Stimulated activated naive CD8-positive, alpha-beta T cell treated with anti-CD3 and anti-CD28 coated beads, Interleukin-15, amount 100 ng/mL, for 72 hours (primary cell): ENCODE measurements around the gene FZD1.
"Not testable (repeated sequence)": the region's sequence is repeated elsewhere in the genome, so short reads cannot be mapped to it uniquely, and the experiment has no call there.

Experiments used
- ATAC-seq: fragments of 150-1000 bp; cut with Tn5 transposase; 2 replicates; pipeline ENCODE4 v1.10.0; 2021; ENCODE audit warnings: mild to moderate bottlenecking, moderate library complexity
- DNase-seq, 2 donors: peaks; one replicate each; pipeline ENCODE4 v3.0.0; 2021 to 2022
- H3K27ac Mint-ChIP-seq, 2 donors: one replicate each; pipeline ENCODE4 v1.8.0; 2022; ENCODE audit warnings: mild to moderate bottlenecking in 2 of 2, mixed read lengths in 2 of 2, moderate library complexity in 2 of 2
- H3K27me3 Mint-ChIP-seq: one replicate; pipeline ENCODE4 v1.8.0; 2022; ENCODE audit warnings: mixed read lengths
- H3K4me1 Mint-ChIP-seq: one replicate; pipeline ENCODE4 v1.8.0; 2022; ENCODE audit warnings: mild to moderate bottlenecking, mixed read lengths
- H3K4me3 Mint-ChIP-seq, 2 donors: one replicate each; pipeline ENCODE4 v1.8.0; 2022; ENCODE audit warnings: mild to moderate bottlenecking in 2 of 2, mixed read lengths in 2 of 2, moderate library complexity in 1 of 2
- H3K9me3 Mint-ChIP-seq, 2 donors: one replicate each; pipeline ENCODE4 v1.8.0; 2022; ENCODE audit warnings: mixed read lengths in 2 of 2

The FZD1 gene

GRCh38 chr7:91307467-91307866 is 43.2 kb downstream of the FZD1 start:
- no peaks in the 10 kb centered on the region for H3K27me3 Mint-ChIP-seq
- no peaks in the 10 kb centered on the region for H3K4me1 Mint-ChIP-seq
- DNase-seq (no peak), ATAC-seq (no peak)
- H3K9me3 Mint-ChIP-seq = no peaks in the 10 kb centered on the region
- H3K27ac Mint-ChIP-seq = no peak overlapping the region
- H3K4me3 Mint-ChIP-seq = no peak overlapping the region

DNA sequence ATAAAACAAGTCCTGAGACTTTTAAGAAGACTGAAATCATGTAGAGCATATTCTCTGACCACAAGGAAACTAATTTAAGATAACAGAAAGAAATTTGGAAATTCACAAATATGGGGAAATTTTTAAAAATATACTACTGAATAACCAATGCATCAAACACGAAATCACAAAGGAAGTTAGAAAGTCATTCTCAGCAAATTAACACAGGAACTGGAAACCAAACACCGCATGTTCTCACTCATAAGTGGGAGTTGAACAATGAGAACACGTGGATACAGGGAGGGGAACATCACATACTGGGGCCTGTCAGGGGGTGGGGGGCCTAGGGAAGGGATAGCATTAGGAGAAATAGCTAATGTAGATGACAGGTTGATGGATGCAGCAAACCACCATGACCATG is 44.0 kb downstream of the FZD1 start:
- not testable (repeated sequence) for ATAC-seq, H3K27ac Mint-ChIP-seq, H3K4me1 Mint-ChIP-seq, H3K4me3 Mint-ChIP-seq, DNase-seq, H3K9me3 Mint-ChIP-seq, H3K27me3 Mint-ChIP-seq

GRCh38 chr7:91310830-91311460 is 46.7 kb downstream of the FZD1 start:
- DNase-seq (no peak), ATAC-seq (no peak)
- no peaks in the 10 kb centered on the region for H3K27me3 Mint-ChIP-seq
- H3K4me1 Mint-ChIP-seq = no peaks in the 10 kb centered on the region
- H3K9me3 Mint-ChIP-seq = no peaks in the 10 kb centered on the region
- H3K27ac Mint-ChIP-seq = no peak overlapping the region
- H3K4me3 Mint-ChIP-seq = no peak overlapping the region

DNA sequence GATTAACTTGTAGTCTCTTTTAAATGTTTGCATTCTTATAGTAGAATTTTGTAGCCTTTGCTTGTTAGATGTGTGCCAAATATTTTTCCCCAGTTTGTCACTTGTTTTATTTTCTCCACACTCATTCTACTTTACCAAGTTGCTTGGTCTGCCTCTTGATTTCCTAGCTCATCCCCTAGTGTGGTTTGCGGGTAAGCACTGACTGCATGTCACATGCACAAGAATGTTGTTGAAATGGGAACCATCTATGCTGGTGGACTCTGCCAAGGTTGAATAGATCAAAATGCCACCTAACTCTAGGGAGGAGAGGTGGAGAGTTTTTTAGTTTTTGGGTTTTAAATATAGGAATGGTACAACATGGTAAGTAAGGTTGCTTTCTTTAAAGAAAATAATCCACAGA is 47.6 kb downstream of the FZD1 start:
- H3K9me3 Mint-ChIP-seq = no peaks in the 10 kb centered on the region
- DNase-seq = no peak
- no peaks in the 10 kb centered on the region for H3K4me1 Mint-ChIP-seq
- no peak for ATAC-seq
- no peaks in the 10 kb centered on the region for H3K27me3 Mint-ChIP-seq
- no peak overlapping the region for H3K4me3 Mint-ChIP-seq
- no peak overlapping the region for H3K27ac Mint-ChIP-seq

DNA sequence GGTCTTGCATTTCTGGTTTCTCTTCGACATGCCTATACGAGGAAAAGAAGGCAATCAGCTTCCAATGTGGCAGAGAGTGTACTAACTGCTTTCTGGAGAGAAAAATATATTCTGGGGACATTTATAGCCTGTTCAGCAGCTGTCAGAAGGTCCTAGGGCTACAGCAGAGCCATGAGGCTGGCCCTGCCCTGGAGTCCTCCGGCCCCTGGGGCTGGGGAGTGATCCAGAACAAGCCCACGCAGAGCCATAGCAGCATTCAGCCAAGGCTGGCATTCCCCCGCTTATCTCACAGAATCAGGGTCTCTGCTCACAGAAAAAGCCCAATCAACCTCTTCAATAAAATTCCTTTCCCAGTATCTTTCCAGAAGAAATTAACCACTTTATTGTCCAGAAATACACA is 48.9 kb downstream of the FZD1 start:
- DNase-seq (no peak), ATAC-seq (no peak)
- H3K4me3 Mint-ChIP-seq = no peak overlapping the region
- H3K9me3 Mint-ChIP-seq = no peaks in the 10 kb centered on the region
- no peak overlapping the region for H3K27ac Mint-ChIP-seq
- H3K27me3 Mint-ChIP-seq = peaks cover 8% of the 10 kb centered on the region
- no peaks in the 10 kb centered on the region for H3K4me1 Mint-ChIP-seq

DNA sequence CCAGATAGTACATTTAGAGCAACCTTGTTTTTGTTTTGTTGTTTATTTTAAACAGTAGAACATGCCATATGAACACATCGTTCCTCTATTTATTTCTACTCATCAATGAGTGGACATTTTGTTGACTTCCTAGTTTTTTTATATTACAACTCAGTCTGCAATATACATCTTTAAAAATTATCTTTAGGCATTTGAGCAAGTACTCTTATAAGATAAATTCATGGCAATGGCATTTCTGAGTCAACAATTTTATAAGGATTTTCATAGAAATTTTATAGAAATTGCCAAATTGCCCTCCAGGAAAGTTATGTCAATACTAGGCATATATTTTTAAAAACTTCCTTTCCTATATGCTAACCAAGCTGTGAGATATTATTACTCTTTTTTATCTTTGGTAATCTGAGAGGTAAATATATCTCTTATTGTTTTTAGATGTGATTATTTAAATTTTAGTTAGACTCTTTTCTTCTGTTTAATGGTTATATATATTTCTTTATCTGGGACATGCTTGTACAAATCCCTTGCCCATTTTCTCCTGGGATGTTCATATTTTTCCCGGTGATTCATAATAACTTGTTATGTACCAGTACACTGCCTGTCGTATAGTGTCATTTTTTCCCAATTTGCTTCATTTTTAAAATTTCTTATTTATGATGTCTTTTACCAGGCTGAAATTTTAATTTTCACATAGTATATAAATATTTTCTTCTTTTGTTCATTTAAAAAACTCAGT is 50.5 kb downstream of the FZD1 start:
- H3K4me3 Mint-ChIP-seq = no peak overlapping the region
- ATAC-seq = no peak
- DNase-seq = no peak
- peaks cover 8% of the 10 kb centered on the region for H3K27me3 Mint-ChIP-seq
- no peak overlapping the region for H3K27ac Mint-ChIP-seq
- no peaks in the 10 kb centered on the region for H3K9me3 Mint-ChIP-seq
- no peaks in the 10 kb centered on the region for H3K4me1 Mint-ChIP-seq

- ATAC-seq (no peak), DNase-seq (no peak)
- no peaks in the 10 kb centered on the region for H3K9me3 Mint-ChIP-seq
- no peaks in the 10 kb centered on the region for H3K4me1 Mint-ChIP-seq
- H3K27me3 Mint-ChIP-seq = peaks cover 8% of the 10 kb centered on the region
- H3K4me3 Mint-ChIP-seq = no peak overlapping the region
- H3K27ac Mint-ChIP-seq = no peak overlapping the region
Measured at GRCh38 chr7:91316426-91316825, 52.2 kb downstream of the FZD1 start.

DNA sequence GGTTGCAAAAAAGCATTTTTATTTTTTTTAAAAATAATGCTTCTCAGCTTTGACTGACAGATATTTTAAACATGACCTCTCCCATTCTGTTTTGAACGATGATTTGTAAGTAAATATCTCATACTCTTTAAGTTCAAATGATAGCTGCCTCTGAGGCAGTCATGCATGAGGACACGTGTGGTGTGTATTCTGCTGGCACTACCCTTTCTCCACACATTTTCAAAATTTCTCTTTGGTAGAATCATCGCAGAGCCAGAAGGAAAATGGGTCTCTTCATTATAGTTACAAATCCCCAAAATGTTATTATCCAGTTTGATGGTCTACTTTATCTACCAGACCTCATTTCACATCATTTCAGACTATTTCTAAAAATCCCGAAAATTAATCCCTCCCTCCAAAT is 55.1 kb downstream of the FZD1 start:
- peaks cover 14% of the 10 kb centered on the region for H3K27me3 Mint-ChIP-seq
- H3K4me1 Mint-ChIP-seq = no peaks in the 10 kb centered on the region
- DNase-seq (no peak), ATAC-seq (no peak)
- H3K4me3 Mint-ChIP-seq = no peak overlapping the region
- H3K9me3 Mint-ChIP-seq = no peaks in the 10 kb centered on the region
- no peak overlapping the region for H3K27ac Mint-ChIP-seq

GRCh38 chr7:91320366-91321078 is 56.3 kb downstream of the FZD1 start:
- Mint-ChIP-seq H3K27ac (no peak overlapping the region), H3K27me3 (peaks cover 16% of the 10 kb centered on the region), H3K4me3 (no peak overlapping the region), H3K9me3 (no peaks in the 10 kb centered on the region), H3K4me1 (no peaks in the 10 kb centered on the region)
- no peak for ATAC-seq
- no peak for DNase-seq
